ENCODE measurements around the gene SYTL4. TPM values are rescaled to one million over a fixed set of nuclear protein-coding genes. Genes with fewer than 3 reads are reported as not detected.

Gene SYTL4
- total RNA-seq, 5 donors from 2014 or later (not counting 1 experiment from before 2014, with no cell fraction given), result 0.12 to 0.82 (median 0.29) TPM; not detected in 1

GRCh38 chrX:100720301-100720700, 11.6 kb downstream of the SYTL4 start:
- no peak for ATAC-seq (replicated peaks in 1 of 4)
- Mint-ChIP-seq H3K27ac (no peak overlapping the region), H3K4me1 (no peaks in the 10 kb centered on the region), H3K36me3 (no peaks in the 10 kb centered on the region), H3K9me3 (no peaks in the 10 kb centered on the region), H3K4me3 (no peak overlapping the region), H3K27me3 (peaks cover 3 to 8% of the 10 kb centered on the region in 2 donors)
- no peak for DNase-seq
- H3K9me3 ChIP-seq, result no peaks in the 10 kb centered on the region
- CTCF ChIA-PET, result no interaction called here
- no peaks in the 10 kb centered on the region for H3K27me3 ChIP-seq (replicated peaks in 1 of 2; ENCODE audit: control insufficient read depth in 2 of 2, extremely low read depth in 1 of 2, insufficient read depth in 2 of 2, low read length in 1 of 2)
- H3K27ac ChIP-seq (ENCODE audit: low read length), result no peak overlapping the region
- no peaks in the 10 kb centered on the region for H3K36me3 ChIP-seq (ENCODE audit: control insufficient read depth in 2 of 2, extremely low read depth in 1 of 2, insufficient read depth in 1 of 2, low read length in 1 of 2)
- no CpG with 5 or more reads among the region's 2 CpGs for WGBS (ENCODE audit: insufficient coverage)
- no peak overlapping the region for H3K4me3 ChIP-seq (ENCODE audit: control insufficient read depth in 1 of 2, extremely low read depth in 1 of 2, low read length in 1 of 2)
- H3K4me1 ChIP-seq (ENCODE audit: control insufficient read depth in 1 of 2, extremely low read depth in 1 of 2, insufficient read depth in 2 of 2, low read length in 2 of 2), result no peaks in the 10 kb centered on the region
- POLR2A ChIA-PET, result interaction anchor here in 1 of 2 donors (0.6 kb wide), 1 partner anchor 45 kb away, joined by 3 read pairs; no protein-coding TSS in a partner anchor

GRCh38 chrX:100719139-100719538, 12.8 kb downstream of the SYTL4 start:
- Mint-ChIP-seq H3K27me3 (peaks cover 0 to 8% of the 10 kb centered on the region in 2 donors), H3K9me3 (no peaks in the 10 kb centered on the region), H3K4me3 (no peak overlapping the region), H3K4me1 (no peaks in the 10 kb centered on the region), H3K27ac (no peak overlapping the region), H3K36me3 (no peaks in the 10 kb centered on the region)
- no CpG with 5 or more reads among the region's 2 CpGs for WGBS (ENCODE audit: insufficient coverage)
- DNase-seq (no peak), ATAC-seq (replicated peaks in 1 of 4) (no peak)
- ChIA-PET POLR2A (no interaction called here), CTCF (no interaction called here)
- Histone ChIP-seq H3K36me3 (ENCODE audit: control insufficient read depth in 2 of 2, extremely low read depth in 1 of 2, insufficient read depth in 1 of 2, low read length in 1 of 2) (no peaks in the 10 kb centered on the region), H3K4me1 (ENCODE audit: control insufficient read depth in 1 of 2, extremely low read depth in 1 of 2, insufficient read depth in 2 of 2, low read length in 2 of 2) (no peaks in the 10 kb centered on the region), H3K4me3 (ENCODE audit: control insufficient read depth in 1 of 2, extremely low read depth in 1 of 2, low read length in 1 of 2) (no peak overlapping the region), H3K27me3 (replicated peaks in 1 of 2; ENCODE audit: control insufficient read depth in 2 of 2, extremely low read depth in 1 of 2, insufficient read depth in 2 of 2, low read length in 1 of 2) (no peaks in the 10 kb centered on the region), H3K27ac (ENCODE audit: low read length) (no peak overlapping the region), H3K9me3 (no peaks in the 10 kb centered on the region)

GRCh38 chrX:100717363-100717762, 14.6 kb downstream of the SYTL4 start:
- H3K27me3 Mint-ChIP-seq, result peaks cover 0 to 8% of the 10 kb centered on the region in 2 donors
- ATAC-seq (replicated peaks in 1 of 4) (no peak), DNase-seq (no peak)
- H3K4me1 Mint-ChIP-seq, result no peaks in the 10 kb centered on the region
- Histone ChIP-seq H3K36me3 (ENCODE audit: control insufficient read depth in 2 of 2, extremely low read depth in 1 of 2, insufficient read depth in 1 of 2, low read length in 1 of 2) (no peaks in the 10 kb centered on the region), H3K4me3 (ENCODE audit: control insufficient read depth in 1 of 2, extremely low read depth in 1 of 2, low read length in 1 of 2) (no peak overlapping the region), H3K27ac (ENCODE audit: low read length) (no peak overlapping the region), H3K9me3 (no peaks in the 10 kb centered on the region), H3K4me1 (ENCODE audit: control insufficient read depth in 1 of 2, extremely low read depth in 1 of 2, insufficient read depth in 2 of 2, low read length in 2 of 2) (no peaks in the 10 kb centered on the region), H3K27me3 (replicated peaks in 1 of 2; ENCODE audit: control insufficient read depth in 2 of 2, extremely low read depth in 1 of 2, insufficient read depth in 2 of 2, low read length in 1 of 2) (no peaks in the 10 kb centered on the region)
- H3K4me3 Mint-ChIP-seq, result no peak overlapping the region
- no peak overlapping the region for H3K27ac Mint-ChIP-seq
- POLR2A ChIA-PET, result no interaction called here
- CTCF ChIA-PET, result interaction anchor here in 1 of 2 donors (0.5 kb wide), 1 partner anchor 99 kb away, joined by 7 read pairs; no protein-coding TSS in a partner anchor
- H3K36me3 Mint-ChIP-seq, result no peaks in the 10 kb centered on the region
- no peaks in the 10 kb centered on the region for H3K9me3 Mint-ChIP-seq
- 89% methylated on average over 8 of the region's 8 CpGs for WGBS (ENCODE audit: insufficient coverage)

- WGBS (ENCODE audit: insufficient coverage), result 80% methylated on average over 1 of the region's 3 CpGs
- CTCF ChIA-PET, result no interaction called here
Observed at GRCh38 chrX:100710816-100711215, 21.1 kb downstream of the SYTL4 start.

GRCh38 chrX:100704581-100705203, 27.2 kb downstream of the SYTL4 start:
- DNase-seq (no peak), ATAC-seq (replicated peaks in 1 of 4) (no peak)
- CTCF ChIA-PET, result interaction anchor here in 1 of 2 donors (0.6 kb wide), 1 partner anchor 297 kb away, joined by 5 read pairs; no protein-coding TSS in a partner anchor
- Histone ChIP-seq H3K9me3 (no peaks in the 10 kb centered on the region), H3K4me3 (ENCODE audit: control insufficient read depth in 1 of 2, extremely low read depth in 1 of 2, low read length in 1 of 2) (no peak overlapping the region), H3K36me3 (ENCODE audit: control insufficient read depth in 2 of 2, extremely low read depth in 1 of 2, insufficient read depth in 1 of 2, low read length in 1 of 2) (no peaks in the 10 kb centered on the region), H3K27me3 (replicated peaks in 1 of 2; ENCODE audit: control insufficient read depth in 2 of 2, extremely low read depth in 1 of 2, insufficient read depth in 2 of 2, low read length in 1 of 2) (no peaks in the 10 kb centered on the region), H3K27ac (ENCODE audit: low read length) (no peak overlapping the region), H3K4me1 (ENCODE audit: control insufficient read depth in 1 of 2, extremely low read depth in 1 of 2, insufficient read depth in 2 of 2, low read length in 2 of 2) (no peaks in the 10 kb centered on the region)
- H3K9me3 Mint-ChIP-seq, result no peaks in the 10 kb centered on the region
- POLR2A ChIA-PET, result no interaction called here
- WGBS (ENCODE audit: insufficient coverage), result no CpG with 5 or more reads among the region's 3 CpGs
- H3K27me3 Mint-ChIP-seq, result peaks cover 11 to 46% of the 10 kb centered on the region in 2 donors
- no peaks in the 10 kb centered on the region for H3K4me1 Mint-ChIP-seq
- H3K36me3 Mint-ChIP-seq, result no peaks in the 10 kb centered on the region
- H3K27ac Mint-ChIP-seq, result no peak overlapping the region
- H3K4me3 Mint-ChIP-seq, result no peak overlapping the region

More at GRCh38 chrX:100710816-100711215, 21.1 kb downstream of the SYTL4 start:
- H3K9me3 Mint-ChIP-seq, result no peaks in the 10 kb centered on the region
- H3K27ac ChIP-seq (ENCODE audit: low read length), result no peak overlapping the region
- H3K27me3 ChIP-seq (replicated peaks in 1 of 2; ENCODE audit: control insufficient read depth in 2 of 2, extremely low read depth in 1 of 2, insufficient read depth in 2 of 2, low read length in 1 of 2), result no peaks in the 10 kb centered on the region
- DNase-seq (no peak), ATAC-seq (replicated peaks in 1 of 4) (no peak)
- POLR2A ChIA-PET, result no interaction called here
- peaks cover 9 to 35% of the 10 kb centered on the region in 2 donors for H3K27me3 Mint-ChIP-seq
- H3K36me3 ChIP-seq (ENCODE audit: control insufficient read depth in 2 of 2, extremely low read depth in 1 of 2, insufficient read depth in 1 of 2, low read length in 1 of 2), result no peaks in the 10 kb centered on the region
- H3K9me3 ChIP-seq, result no peaks in the 10 kb centered on the region
- no peak overlapping the region for H3K4me3 ChIP-seq (ENCODE audit: control insufficient read depth in 1 of 2, extremely low read depth in 1 of 2, low read length in 1 of 2)
- no peak overlapping the region for H3K27ac Mint-ChIP-seq
- no peaks in the 10 kb centered on the region for H3K4me1 Mint-ChIP-seq
- H3K4me3 Mint-ChIP-seq, result no peak overlapping the region
- no peaks in the 10 kb centered on the region for H3K4me1 ChIP-seq (ENCODE audit: control insufficient read depth in 1 of 2, extremely low read depth in 1 of 2, insufficient read depth in 2 of 2, low read length in 2 of 2)
- H3K36me3 Mint-ChIP-seq, result no peaks in the 10 kb centered on the region

GRCh38 chrX:100700809-100701208, 31.1 kb downstream of the SYTL4 start:
- H3K9me3 ChIP-seq, result no peaks in the 10 kb centered on the region
- no peaks in the 10 kb centered on the region for H3K9me3 Mint-ChIP-seq
- WGBS (ENCODE audit: insufficient coverage), result no CpG with 5 or more reads among the region's 1 CpG
- H3K4me1 ChIP-seq (ENCODE audit: control insufficient read depth in 1 of 2, extremely low read depth in 1 of 2, insufficient read depth in 2 of 2, low read length in 2 of 2), result no peaks in the 10 kb centered on the region
- H3K27me3 ChIP-seq (replicated peaks in 1 of 2; ENCODE audit: control insufficient read depth in 2 of 2, extremely low read depth in 1 of 2, insufficient read depth in 2 of 2, low read length in 1 of 2), result no peaks in the 10 kb centered on the region
- H3K4me1 Mint-ChIP-seq, result no peaks in the 10 kb centered on the region
- no peak overlapping the region for H3K27ac ChIP-seq (ENCODE audit: low read length)
- POLR2A ChIA-PET, result interaction anchor here in 1 of 2 donors (0.6 kb wide), 1 partner anchor 1328 kb away, joined by 3 read pairs; no protein-coding TSS in a partner anchor
- peaks cover 5 to 25% of the 10 kb centered on the region in 2 donors for H3K27me3 Mint-ChIP-seq
- no peak overlapping the region for H3K4me3 Mint-ChIP-seq
- CTCF ChIA-PET, result no interaction called here
- no peak for ATAC-seq (replicated peaks in 1 of 4)
- H3K36me3 ChIP-seq (ENCODE audit: control insufficient read depth in 2 of 2, extremely low read depth in 1 of 2, insufficient read depth in 1 of 2, low read length in 1 of 2), result no peaks in the 10 kb centered on the region
- no peak for DNase-seq
- H3K4me3 ChIP-seq (ENCODE audit: control insufficient read depth in 1 of 2, extremely low read depth in 1 of 2, low read length in 1 of 2), result no peak overlapping the region
- no peaks in the 10 kb centered on the region for H3K36me3 Mint-ChIP-seq
- no peak overlapping the region for H3K27ac Mint-ChIP-seq

All from T-cell (primary cell).